H1 (cell line): ENCODE data around the gene UNC119.

Experiments
- EGR1 ChIP-seq: IDR thresholded peaks from 2 replicates; pipeline ENCODE4 v1.6.1; 2011; ENCODE audit warnings: low read depth, low read length, borderline replicate concordance
- EP300 ChIP-seq, 2 experiments: IDR thresholded peaks; 1 replicate in 1 of 2; 2 replicates in 1 of 2; pipeline ENCODE4 v1.6.1; 2011 to 2012; ENCODE audit warnings: low read depth in 2 of 2, low read length in 2 of 2, mild to moderate bottlenecking in 2 of 2, borderline replicate concordance in 1 of 2, inconsistent platforms in 1 of 2, moderate library complexity in 1 of 2
- GTF2F1 ChIP-seq: IDR thresholded peaks from 2 replicates; pipeline ENCODE4 v1.6.1; 2012; ENCODE audit warnings: low read depth, low read length, improper control_type of control experiment, borderline replicate concordance
- HDAC6 ChIP-seq: IDR thresholded peaks from one replicate; pipeline ENCODE4 v1.7.1; 2012; ENCODE audit warnings: low read depth, mild to moderate bottlenecking, inconsistent platforms, low read length, moderate library complexity
- PHF8 ChIP-seq: fragments of 200-600 bp; sonication (generic); conservative IDR thresholded peaks from 2 replicates; pipeline ENCODE4 v1.7.1; 2012; ENCODE audit warnings: low read depth, mild to moderate bottlenecking, inconsistent platforms, low read length, moderate library complexity
- POLR2AphosphoS5 ChIP-seq: IDR thresholded peaks from 2 replicates; pipeline ENCODE4 v1.6.1; 2011; ENCODE audit warnings: low read depth, low read length
- TF ChIP-seq, protein P1 (sequence below), 3 experiments: IDR thresholded peaks; 1 replicate in 2 of 3; 2 replicates in 1 of 3; pipeline versions ENCODE4 v1.5.1 to v1.6.1; 2011; ENCODE audit warnings: low read length in 3 of 3, mild to moderate bottlenecking in 3 of 3, inconsistent platforms in 2 of 3, low read depth in 1 of 3, moderate library complexity in 1 of 3; ENCODE audit not compliant: insufficient read depth in 1 of 3; ENCODE audit errors: control extremely low read depth in 1 of 3
- TF ChIP-seq, protein P2 (sequence below): IDR thresholded peaks from 2 replicates; pipeline ENCODE4 v1.6.1; 2011; ENCODE audit warnings: low read depth, mild to moderate bottlenecking, low read length; ENCODE audit not compliant: insufficient read depth
- TF ChIP-seq, protein P3 (sequence below): fragments of 300-600 bp; sonication (generic); IDR thresholded peaks from 2 replicates; pipeline ENCODE4 v1.7.1; 2012; ENCODE audit warnings: low read length, moderate library complexity, mild to moderate bottlenecking, inconsistent platforms; ENCODE audit not compliant: insufficient replicate concordance
- TF ChIP-seq, protein P4 (sequence below): IDR thresholded peaks from 2 replicates; pipeline ENCODE4 v1.6.1; 2012; ENCODE audit warnings: inconsistent platforms

DNA sequence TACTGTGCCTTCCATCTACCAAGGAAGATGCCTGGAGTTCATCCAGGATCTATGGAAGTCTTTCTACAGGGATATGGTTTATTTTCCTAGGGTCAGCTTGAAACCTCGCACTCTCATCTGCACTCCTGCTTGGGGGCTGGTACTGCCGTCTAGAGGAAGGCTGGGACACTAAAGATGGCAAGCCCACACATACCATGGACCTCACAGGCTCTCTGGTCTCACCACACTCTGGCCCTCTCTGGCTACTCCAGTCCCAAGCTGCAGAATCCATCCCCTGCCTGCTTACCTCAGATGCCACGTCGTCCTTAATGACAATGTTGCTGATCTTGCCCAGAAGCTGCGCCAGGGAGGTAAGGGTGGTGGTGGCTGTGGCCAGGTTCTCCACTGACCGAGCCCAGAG lies 2.1 kb upstream of the UNC119 start:
- no peak for TF ChIP-seq PHF8
- TF ChIP-seq, protein P1, sequence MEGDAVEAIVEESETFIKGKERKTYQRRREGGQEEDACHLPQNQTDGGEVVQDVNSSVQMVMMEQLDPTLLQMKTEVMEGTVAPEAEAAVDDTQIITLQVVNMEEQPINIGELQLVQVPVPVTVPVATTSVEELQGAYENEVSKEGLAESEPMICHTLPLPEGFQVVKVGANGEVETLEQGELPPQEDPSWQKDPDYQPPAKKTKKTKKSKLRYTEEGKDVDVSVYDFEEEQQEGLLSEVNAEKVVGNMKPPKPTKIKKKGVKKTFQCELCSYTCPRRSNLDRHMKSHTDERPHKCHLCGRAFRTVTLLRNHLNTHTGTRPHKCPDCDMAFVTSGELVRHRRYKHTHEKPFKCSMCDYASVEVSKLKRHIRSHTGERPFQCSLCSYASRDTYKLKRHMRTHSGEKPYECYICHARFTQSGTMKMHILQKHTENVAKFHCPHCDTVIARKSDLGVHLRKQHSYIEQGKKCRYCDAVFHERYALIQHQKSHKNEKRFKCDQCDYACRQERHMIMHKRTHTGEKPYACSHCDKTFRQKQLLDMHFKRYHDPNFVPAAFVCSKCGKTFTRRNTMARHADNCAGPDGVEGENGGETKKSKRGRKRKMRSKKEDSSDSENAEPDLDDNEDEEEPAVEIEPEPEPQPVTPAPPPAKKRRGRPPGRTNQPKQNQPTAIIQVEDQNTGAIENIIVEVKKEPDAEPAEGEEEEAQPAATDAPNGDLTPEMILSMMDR (IDR thresholded peaks at IDR 0.05; ENCODE audit: control extremely low read depth in 1 of 3, insufficient read depth in 1 of 3, low read depth in 1 of 3, low read length in 3 of 3) = peak; percentile 29 to 61 (median 42)
- TF ChIP-seq, protein P2, sequence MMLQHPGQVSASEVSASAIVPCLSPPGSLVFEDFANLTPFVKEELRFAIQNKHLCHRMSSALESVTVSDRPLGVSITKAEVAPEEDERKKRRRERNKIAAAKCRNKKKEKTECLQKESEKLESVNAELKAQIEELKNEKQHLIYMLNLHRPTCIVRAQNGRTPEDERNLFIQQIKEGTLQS = no peak
- TF ChIP-seq HDAC6 = no peak
- TF ChIP-seq EGR1 = no peak
- TF ChIP-seq EP300 (IDR thresholded peaks at IDR 0.05; ENCODE audit: borderline replicate concordance in 1 of 2, low read depth in 2 of 2, low read length in 2 of 2) = no peak
- no peak for TF ChIP-seq POLR2AphosphoS5
- no peak for TF ChIP-seq GTF2F1
- TF ChIP-seq, protein P3, sequence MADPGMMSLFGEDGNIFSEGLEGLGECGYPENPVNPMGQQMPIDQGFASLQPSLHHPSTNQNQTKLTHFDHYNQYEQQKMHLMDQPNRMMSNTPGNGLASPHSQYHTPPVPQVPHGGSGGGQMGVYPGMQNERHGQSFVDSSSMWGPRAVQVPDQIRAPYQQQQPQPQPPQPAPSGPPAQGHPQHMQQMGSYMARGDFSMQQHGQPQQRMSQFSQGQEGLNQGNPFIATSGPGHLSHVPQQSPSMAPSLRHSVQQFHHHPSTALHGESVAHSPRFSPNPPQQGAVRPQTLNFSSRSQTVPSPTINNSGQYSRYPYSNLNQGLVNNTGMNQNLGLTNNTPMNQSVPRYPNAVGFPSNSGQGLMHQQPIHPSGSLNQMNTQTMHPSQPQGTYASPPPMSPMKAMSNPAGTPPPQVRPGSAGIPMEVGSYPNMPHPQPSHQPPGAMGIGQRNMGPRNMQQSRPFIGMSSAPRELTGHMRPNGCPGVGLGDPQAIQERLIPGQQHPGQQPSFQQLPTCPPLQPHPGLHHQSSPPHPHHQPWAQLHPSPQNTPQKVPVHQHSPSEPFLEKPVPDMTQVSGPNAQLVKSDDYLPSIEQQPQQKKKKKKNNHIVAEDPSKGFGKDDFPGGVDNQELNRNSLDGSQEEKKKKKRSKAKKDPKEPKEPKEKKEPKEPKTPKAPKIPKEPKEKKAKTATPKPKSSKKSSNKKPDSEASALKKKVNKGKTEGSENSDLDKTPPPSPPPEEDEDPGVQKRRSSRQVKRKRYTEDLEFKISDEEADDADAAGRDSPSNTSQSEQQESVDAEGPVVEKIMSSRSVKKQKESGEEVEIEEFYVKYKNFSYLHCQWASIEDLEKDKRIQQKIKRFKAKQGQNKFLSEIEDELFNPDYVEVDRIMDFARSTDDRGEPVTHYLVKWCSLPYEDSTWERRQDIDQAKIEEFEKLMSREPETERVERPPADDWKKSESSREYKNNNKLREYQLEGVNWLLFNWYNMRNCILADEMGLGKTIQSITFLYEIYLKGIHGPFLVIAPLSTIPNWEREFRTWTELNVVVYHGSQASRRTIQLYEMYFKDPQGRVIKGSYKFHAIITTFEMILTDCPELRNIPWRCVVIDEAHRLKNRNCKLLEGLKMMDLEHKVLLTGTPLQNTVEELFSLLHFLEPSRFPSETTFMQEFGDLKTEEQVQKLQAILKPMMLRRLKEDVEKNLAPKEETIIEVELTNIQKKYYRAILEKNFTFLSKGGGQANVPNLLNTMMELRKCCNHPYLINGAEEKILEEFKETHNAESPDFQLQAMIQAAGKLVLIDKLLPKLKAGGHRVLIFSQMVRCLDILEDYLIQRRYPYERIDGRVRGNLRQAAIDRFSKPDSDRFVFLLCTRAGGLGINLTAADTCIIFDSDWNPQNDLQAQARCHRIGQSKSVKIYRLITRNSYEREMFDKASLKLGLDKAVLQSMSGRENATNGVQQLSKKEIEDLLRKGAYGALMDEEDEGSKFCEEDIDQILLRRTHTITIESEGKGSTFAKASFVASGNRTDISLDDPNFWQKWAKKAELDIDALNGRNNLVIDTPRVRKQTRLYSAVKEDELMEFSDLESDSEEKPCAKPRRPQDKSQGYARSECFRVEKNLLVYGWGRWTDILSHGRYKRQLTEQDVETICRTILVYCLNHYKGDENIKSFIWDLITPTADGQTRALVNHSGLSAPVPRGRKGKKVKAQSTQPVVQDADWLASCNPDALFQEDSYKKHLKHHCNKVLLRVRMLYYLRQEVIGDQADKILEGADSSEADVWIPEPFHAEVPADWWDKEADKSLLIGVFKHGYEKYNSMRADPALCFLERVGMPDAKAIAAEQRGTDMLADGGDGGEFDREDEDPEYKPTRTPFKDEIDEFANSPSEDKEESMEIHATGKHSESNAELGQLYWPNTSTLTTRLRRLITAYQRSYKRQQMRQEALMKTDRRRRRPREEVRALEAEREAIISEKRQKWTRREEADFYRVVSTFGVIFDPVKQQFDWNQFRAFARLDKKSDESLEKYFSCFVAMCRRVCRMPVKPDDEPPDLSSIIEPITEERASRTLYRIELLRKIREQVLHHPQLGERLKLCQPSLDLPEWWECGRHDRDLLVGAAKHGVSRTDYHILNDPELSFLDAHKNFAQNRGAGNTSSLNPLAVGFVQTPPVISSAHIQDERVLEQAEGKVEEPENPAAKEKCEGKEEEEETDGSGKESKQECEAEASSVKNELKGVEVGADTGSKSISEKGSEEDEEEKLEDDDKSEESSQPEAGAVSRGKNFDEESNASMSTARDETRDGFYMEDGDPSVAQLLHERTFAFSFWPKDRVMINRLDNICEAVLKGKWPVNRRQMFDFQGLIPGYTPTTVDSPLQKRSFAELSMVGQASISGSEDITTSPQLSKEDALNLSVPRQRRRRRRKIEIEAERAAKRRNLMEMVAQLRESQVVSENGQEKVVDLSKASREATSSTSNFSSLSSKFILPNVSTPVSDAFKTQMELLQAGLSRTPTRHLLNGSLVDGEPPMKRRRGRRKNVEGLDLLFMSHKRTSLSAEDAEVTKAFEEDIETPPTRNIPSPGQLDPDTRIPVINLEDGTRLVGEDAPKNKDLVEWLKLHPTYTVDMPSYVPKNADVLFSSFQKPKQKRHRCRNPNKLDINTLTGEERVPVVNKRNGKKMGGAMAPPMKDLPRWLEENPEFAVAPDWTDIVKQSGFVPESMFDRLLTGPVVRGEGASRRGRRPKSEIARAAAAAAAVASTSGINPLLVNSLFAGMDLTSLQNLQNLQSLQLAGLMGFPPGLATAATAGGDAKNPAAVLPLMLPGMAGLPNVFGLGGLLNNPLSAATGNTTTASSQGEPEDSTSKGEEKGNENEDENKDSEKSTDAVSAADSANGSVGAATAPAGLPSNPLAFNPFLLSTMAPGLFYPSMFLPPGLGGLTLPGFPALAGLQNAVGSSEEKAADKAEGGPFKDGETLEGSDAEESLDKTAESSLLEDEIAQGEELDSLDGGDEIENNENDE = no peak
- TF ChIP-seq, protein P4, sequence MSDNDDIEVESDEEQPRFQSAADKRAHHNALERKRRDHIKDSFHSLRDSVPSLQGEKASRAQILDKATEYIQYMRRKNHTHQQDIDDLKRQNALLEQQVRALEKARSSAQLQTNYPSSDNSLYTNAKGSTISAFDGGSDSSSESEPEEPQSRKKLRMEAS = no peak
